HCEC 1CT (cell line): ENCODE results near the gene CORO2A.
A peak's percentile ranks its signal among the peaks of the same experiment; 100 is the strongest.
"Not testable (repeated sequence)": the region's sequence is repeated elsewhere in the genome, so short reads cannot be mapped to it uniquely, and the experiment has no call there.

Experiments used
- DNase-seq: peaks from one replicate; pipeline ENCODE4 v3.0.0-alpha.2; 2017

Gene CORO2A

DNA sequence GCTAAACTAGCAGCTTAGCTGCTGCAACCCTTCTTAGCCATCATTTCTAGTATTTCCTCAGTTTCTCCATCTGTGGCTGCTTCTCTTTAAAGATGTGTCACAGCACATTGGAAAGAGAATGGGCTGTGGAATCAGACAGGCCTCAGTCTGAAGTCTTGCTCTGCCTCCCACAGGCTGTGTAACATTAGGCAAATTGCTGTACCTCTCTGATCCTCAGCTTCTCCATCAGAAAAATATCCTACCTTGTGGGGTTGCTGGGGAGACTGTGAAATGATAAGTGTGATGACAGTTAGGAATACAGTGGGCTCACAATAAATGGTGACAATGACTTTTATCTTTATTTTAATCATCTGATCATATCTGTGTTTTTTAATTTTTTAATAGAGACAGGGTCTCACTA, 55.9 kb downstream of the CORO2A start:
- no peak for DNase-seq

DNA sequence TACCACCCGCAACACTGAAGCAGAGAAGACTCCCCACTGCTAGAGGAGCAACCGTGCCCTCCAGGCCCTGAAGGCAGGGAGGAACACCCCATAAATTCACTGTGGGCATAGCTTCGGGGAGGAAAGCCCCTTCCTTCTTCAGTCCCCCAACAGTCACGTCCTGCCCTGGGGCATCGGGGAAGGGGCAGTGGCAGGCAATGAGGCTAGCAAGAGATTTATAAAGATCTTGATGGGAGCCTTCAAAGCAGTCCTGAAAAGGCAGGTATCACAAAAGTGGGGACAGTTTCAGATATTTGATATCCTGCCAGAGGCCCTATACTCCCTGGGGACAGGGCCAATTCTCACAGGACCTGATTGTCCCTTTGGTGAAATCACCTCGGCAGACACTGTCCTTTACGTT, 56.5 kb downstream of the CORO2A start:
- DNase-seq: no peak

DNA sequence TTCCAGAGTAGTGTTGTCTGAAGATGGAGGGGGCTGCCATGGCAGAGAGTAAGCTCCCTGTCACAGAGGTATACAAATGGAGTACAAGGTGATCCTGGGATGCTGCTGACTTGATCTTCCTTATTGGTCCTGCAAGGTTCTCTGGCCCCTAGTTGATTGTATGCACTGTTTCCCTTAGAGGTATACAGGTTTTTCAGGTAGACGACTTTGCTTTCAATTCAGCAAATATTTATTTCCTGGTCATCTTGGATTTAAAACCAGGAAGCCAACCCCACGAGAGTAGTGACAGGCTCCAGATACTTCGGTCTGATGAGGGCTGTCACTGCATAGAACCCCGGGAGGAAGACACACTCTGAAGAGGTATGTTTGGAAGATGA, 56.9 kb downstream of the CORO2A start:
- no peak for DNase-seq

DNA sequence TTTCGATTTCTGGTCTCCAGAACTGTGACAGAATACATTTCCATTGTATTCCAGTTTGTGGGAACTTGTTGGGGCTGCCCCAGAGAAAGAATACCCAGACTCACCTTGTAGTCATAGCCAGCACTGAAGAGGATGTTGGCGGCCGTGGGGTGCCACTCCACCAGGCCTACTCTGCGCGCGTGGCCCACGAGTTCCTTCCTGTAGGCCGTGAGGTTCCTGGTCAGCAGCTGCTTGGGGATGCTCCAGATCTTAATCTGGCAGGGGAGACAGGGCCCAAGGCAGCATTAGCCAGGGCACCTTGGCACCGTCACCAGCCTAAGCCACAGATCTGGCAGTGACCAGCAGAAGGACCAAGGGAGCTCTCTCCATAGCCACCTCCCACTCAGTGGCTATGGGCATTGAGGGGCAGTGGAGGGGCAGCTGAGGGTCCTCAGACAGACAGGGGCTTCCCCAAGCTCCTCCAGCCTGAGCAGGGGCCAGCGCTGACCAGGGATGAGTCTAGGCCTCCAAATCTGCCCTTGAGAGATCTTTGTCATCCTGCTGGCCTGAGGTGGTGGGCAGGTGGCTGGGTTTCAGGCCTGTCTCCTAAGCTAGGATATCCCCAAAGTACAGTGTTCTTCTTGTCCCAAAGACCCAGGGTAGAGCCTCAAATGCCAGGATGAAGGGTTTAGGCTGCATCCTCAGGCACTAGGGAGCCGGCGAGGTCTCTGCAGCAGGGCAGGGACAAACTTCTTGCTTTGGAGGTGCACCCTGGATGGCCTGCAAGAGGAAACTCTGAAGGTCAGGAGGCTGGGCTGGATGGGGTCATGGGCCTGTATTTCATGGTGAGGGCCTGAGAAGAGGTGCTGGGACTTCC, 57.5 kb downstream of the CORO2A start:
- DNase-seq: no peak

DNA sequence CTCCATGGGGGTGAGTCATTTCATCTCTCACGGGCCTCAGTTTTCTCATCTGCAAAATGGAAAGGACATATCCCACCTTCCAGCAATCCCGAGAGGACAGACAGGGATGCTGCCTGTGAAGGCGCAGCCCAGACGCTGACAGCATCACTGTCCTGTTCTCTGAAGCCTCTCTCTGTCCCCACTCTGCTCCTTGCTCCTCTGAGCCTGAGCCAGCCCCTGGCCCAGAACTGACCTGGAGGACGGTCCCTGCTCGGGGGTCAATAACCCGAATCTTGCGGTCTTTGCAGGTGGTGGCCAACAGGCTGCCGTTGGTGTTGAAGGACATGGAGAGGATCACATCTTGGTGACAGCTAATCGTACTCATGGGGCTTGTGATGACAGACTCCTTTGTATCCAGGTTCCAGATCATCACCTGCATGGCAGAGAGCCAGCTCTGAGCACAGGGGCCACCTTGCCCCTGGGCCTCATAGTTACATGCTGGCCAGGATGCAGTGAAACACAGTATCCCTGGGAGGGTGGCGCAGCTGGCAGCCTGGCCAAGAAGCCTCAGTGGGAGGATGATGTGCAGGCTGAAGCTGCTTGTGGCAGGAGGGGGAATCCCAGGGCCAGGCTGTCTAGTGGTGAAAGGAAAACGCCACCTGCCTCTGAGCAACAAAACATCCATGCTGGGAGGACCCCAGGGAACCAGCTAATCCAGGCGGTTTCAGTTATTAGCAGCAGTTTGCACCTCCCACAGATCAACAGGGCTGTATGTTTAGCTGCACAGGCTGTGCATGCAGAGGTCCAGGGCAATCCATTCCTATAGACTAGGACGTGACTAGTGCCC, 59.4 kb downstream of the CORO2A start:
- no peak for DNase-seq

DNA sequence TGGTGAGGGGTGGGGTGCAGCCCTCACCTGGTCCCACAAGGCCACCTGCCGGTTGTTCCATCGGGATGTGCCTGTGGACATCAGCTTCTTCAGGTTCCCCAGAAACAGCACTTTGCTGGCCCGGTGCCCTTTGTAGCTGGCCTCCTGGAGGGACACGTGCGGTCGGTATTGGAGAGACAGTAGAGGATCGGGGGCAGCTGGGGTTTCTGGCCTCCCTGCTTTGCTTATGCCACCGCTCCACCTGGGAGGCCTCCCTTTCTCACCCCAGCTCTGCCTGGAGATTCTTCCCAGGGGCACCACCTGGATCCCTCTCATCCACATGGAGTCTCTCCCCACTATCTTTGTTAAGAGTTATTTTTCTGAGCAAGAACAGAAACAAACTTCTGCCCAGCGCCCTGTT, 60.3 kb downstream of the CORO2A start:
- no peak for DNase-seq

DNA sequence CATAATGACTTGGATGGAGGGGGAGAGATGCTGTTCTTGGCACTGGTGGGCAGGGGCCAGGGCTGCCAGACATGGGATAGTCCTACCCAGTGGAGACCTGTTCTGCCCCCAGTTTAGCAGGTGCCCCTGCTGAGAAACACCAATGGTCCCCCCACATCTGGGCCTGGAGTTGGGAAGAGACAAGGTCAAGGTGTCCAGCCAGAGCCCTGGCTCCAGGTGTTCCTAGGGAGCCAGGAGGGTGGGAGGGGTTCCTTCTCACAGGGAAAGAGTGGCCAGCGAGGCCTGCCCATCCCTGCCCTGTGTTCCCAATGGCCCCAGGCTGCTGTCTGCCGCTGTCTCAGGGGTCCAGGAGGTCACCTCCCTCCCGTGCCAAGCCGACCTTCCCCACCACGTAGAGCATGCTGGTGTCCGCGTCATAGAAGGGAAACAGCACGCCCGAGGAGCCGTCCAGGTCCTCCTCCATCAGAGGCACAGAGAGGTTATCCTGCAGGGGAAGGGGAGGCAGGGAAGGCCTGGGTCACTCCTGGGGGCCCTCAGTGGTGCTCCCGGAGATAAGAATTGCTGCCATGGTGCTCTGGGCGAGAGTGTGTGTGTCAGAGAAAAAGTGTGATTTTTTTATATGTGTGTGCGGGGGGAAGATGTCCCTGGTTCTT, 61.7 kb downstream of the CORO2A start:
- DNase-seq: no peak

DNA sequence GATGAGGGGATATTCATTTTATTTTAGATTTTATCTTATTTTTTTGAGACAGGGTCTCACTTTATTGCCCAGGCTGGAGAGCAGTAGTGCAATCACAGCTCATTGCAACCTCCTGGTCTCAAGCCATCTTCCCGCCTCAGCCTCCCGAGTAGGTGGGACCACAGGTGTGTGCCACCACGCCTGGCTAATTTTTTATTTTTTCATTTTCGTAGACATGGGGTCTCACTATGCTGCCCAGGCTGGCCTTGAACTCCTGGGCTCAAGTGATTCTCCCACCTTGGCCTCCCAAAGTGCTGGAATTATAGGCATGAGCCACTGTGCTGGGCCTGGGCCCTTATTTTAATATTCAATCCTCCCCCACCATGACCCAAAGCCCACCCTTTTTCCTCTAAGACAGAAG, 62.4 kb downstream of the CORO2A start:
- DNase-seq: not testable (repeated sequence)

DNA sequence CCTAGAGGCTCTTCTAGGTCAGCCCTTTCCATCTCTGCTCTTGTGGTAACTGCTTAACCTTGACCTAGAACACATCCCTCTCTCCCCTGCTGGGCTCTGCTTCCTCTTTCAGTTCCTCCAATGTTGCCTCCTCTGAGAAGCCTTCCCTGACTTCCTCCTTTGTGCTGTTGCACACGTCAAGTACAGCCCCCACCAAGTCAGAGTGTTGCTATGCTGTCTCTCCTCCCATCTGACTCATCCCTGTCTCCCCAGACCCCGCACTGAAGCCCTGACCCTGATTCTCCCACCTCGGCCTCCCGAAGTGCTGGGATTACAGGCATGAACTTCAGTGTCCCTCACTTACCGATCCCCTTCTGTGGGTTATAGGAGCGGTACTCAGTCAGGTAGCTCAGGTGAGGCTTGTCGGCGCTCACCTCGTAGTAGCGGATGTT, 63.0 kb downstream of the CORO2A start:
- no peak for DNase-seq

DNA sequence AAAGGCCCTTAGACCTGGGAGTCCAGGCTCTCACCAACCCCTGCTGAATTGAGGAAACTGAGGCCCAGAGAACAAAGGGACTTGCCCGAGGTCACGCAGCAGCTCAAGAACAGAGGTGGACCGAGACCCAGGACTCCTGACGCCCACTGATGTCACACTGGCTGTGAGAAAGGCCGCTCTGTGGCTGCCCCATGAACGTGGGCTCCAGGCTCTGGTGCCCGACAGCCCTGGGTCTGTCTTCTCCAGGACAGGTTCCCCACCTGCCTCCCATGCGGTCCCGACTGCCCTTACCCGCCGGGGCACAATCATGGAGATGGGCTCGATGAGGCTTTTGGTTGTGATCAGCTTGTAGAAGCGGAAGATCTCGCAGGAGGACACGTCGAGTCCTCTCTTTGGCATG, 64.1 kb downstream of the CORO2A start:
- DNase-seq: no peak

DNA sequence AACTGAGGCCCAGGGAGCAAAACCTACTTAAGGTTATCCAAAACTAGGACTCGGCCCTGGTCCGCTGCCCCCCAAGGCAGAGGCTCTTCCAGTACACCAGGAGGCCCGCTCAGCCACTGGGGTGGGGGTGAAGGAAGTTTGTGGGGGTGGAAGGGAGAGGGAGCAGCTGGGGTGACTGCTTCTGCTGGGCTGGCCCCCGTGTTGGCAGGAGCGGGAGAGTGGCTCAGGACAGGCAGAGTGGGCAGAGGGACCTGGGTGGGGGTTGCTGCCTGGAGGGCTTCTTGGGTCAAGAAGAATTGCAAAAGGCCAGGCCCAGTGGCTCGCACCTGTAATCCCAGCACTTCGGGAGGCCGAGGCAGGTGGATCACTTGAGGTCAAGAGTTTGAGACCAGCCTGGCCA, 65.2 kb downstream of the CORO2A start:
- no peak for DNase-seq

DNA sequence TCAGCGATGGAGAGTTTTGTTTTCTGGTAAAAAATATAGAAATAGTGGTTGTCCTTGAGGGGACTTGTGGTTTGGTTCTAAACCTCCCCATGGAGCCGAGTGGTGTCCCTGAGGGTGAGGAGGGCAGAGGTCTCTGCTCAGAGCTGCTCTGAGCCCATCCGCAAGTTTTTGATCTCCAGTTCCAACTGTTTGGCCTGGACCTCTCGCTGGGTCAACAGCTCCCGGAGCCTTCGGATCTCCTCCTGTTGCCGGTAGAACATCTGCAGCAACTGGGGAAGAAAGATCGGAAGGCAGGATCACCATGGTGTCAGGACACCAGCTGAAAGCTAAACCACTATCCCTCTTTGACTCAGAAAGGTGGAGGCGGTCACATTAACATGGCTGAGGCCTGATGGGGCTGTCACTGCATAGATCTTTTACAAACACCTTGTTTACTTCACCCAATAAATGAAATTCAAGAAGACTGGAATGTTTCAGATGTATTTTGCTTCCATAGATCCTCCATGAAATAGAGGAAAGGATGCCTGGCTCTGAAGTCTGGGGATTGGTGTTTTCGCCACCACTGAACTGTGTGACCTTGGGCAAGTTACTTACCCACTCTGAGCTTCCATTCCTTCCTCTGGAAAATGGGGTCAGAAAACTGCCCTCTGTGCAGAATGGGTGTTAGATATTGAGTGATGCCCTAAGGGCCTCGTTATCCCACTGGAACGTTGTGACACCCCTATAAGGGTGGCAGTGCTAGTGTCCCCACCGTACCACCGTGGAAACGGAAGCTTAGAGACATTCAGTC, 67.6 kb downstream of the CORO2A start:
- no peak for DNase-seq

DNA sequence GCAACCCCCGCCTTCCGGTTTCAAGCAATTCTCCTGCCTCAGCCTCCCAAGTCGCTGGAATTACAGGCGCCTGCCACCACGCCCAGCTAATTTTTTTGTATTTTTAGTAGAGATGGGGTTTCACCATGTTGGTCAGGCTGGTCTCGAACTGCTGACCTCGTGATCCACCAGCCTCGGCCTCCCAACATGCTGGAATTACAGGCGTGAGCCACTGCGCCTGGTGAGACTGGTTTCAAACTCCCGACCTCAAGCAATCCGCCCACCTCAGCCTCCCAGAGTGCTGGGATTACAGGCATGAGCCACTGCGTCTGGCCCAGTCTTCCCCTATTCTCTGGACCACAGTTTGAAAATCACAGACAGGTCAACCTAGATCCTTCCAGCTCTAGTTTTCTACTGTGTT, 68.3 kb downstream of the CORO2A start:
- DNase-seq: not testable (repeated sequence)

DNA sequence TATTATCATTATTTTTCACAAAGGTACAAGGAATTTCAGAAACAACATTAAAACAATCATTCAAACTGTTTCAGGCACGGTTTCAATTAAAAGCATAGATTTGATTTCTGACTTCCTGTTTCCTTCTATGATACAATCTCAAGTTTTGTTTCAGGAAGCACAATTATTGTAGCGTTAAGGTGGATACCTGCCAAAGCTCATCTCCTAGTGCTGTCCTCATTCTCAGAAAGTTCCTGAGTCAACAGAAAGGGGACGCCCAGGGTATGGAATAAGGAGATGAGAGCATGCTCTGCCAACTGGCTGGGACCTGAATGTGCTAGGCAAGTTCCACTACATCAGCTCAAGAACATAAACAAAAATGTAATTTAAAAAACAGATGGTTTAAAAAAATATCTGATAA, 71.4 kb downstream of the CORO2A start:
- DNase-seq: no peak

DNA sequence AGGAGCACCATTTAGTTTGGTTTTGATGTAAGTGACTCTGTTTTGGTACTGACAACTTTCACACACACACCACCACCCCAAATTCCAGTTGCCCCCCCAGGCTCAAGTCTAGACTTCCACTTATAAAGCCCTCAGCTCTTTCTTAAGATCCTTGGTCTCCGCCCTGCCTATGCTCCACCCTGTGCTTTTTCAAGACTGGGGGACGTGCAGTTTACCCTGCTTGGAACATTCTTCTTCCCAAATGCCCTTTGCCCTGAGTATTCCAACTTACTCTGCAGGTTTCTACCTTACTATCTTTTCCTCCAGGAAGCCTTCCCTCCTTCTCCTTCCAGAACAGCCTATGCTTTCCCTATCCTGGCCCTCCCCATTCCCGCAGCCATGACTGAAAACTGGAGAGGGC, 72.0 kb downstream of the CORO2A start:
- no peak for DNase-seq

DNA sequence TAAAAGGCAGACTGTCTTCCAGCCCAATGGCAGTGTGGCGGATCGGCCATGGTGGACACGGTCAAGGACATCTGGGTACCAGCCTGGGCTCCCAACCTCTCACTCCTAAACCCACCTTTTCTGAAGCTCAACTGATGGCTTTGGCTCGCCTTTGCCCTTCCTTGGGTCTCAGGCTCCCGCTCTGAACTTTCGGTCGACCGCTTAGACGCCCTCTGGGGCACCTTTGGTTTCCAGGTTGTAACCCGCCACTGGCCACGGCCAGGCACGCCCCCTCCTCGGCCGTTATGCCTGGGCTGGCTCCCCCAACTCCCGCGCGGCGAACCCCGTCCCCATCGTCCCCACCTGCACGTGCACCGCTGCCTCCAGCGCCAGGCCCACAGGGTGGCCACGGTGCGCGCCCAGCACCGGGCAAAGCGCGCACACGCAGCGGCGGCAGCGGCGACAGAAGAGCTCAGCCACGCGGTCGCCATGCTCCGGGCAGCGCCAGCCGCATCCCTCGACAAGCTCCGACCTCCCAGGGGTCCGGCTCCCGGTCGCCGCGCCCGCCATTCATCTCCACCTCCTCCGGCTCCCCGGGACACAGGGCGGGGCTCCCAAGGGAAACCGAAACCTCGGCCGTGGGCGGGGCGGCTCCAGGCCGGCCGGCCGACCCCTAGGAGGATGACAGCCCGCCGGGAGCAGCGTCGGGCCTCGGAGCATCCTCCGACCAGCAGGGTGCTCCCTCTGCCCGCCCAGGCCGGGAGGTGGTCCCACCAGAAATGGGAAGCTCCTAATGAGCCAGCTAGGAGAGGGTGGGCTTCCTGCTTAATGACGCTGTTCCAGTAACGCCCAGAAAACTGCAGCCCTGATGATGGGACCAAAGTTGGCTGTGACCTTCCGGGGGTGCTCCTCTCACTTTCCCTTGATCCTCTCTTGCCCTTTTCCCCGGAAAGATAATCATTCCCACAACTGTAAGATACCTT, 73.5 kb downstream of the CORO2A start, which contains the start of gene TRIM14:
TSS of gene TRIM14 (minus strand) at position 583 of the 962 bp plus-strand sequence. CDS start at position 549, 34 bp downstream.
- DNase-seq: peak; percentile 66

DNA sequence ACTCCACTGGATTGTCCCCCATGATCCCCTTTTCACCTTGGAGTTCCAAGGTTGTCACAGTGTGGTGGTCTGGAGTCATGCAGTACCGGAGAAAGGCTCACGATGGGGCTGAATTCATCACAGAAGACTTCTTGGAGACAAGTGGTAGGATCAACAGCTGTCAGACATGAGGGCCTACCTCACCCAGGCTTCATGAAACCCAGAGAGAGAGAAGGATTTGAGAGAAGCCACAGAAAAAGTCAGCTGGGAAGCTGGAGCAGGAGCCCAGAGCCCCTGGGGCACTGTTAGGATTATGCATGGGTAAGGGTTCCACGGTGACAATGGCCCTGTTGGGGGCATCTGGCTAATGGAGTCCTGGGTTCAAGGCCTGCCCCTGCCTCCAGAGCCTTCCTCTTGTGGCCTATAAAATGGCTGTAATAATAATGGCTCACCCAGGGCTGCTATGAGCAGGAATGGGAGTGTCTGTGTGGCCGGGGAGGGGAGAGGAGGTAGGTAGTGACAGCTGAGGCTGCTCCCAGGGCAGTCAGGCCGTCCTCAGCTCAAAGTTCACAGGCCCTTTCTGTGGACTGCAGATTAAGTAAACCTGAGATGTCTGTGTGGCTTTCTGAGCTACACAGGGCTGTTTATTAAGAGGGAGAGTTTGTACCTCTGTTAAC, 74.3 kb downstream of the CORO2A start:
- no peak for DNase-seq

DNA sequence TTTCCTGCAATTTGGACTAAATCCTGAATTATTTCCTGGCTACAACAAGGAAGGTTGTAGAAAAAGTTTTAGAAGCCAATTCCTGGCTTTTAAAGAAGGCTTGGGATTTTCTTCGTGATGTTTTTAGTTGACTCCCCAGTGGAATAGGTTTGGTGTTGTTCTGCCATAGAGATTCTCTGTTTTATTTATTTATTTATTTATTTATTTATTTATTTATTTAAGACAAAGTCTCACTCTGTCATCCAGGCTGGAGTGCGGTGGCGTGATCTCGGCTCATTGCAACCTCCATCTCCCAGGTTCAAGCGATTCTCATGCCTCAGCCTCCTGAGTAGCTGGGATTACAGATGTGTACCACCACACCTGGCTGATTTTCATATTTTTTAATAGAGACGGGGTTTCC, 75.3 kb downstream of the CORO2A start:
- DNase-seq: not testable (repeated sequence)

DNA sequence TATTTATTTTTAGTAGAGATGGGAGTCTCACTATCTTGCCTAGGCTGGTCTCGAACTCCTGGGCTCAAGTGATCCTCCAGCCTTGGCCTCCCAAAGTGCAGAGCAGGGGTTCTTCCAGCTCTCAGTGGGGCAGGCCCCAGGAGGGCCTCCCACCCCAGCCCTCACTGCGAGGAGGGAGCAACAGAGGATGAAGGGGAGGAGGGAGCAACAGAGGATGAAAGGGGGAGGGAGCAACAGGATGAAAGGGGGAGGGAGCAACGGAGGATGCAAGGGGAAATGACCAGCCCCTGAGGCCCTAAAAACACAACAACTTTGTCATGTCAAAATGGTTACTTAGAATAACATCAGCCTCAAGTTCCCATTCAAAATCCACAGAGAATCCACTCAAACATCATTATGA, 83.4 kb downstream of the CORO2A start:
- no peak for DNase-seq

DNA sequence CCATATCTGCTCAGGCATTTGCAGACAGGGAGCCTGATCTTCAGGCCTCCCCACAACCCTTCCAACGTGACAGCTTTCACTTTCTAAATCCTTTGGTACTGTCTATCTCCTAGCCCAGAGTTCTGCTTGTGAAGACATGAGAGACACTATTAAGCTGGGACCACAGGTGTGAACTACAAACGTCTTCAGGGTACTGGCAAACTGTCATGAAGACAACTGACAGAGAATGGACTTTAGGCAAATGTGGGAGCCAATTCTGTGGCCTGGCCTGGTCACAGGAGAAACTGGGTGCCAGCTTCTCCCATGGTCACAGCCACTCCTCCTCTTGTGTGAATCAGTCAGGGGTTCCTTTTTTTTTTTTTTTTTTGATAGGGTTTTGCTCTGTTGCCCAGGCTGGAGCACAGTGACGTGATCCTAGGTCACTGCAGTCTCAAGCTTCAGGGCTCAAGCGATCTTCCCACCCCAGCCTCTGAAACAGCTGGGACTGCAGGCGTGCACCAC, 83.9 kb downstream of the CORO2A start:
- DNase-seq: no peak

DNA sequence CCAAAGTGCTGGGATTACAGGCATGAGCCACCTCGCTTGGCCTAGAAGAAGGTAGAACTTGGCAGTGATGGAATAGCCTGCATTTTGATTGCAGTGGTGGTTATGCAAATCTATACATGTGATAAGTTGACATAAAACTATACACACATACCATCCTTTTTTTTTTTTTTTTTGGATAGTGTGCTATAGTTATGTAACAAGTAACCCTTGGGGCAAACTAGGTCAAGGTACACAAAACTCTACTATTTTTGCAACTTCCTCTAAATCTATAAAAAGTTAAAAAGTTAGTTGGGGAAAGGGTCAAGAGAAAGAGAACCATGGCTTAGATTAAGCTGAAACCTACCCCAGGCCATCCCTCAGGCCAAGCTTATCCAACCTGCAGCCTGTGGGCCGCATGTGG, 84.5 kb downstream of the CORO2A start:
- no peak for DNase-seq
